GM12874 (cell line): ENCODE measurements around the gene CRACR2A.

Source experiments
- TF ChIP-seq, protein P1 (sequence below): IDR thresholded peaks from 2 replicates; pipeline ENCODE4 v1.5.1; 2011; ENCODE audit warnings: low read depth, mild to moderate bottlenecking, control low read depth, low read length, moderate library complexity; ENCODE audit not compliant: insufficient read depth

The CRACR2A gene

DNA sequence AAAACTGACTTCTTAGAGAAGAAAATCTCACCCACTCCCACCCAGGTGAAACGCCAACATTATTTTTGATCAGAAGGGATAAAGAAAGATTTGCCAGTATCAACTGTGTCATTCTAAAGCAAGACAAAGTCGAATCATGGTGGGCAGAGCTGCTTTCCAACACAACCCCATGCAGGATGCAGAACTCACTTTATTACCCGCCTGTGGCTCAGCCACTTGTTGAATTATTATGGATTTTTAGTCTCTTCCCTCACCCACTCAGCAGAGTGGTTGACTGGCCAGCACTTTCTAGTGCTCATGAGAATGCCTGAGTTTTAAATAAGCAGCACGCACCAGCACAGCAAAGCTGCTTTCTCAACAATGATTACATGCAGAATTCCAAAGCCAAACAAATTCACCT is 32.1 kb downstream of the CRACR2A start:
- TF ChIP-seq, protein P1, sequence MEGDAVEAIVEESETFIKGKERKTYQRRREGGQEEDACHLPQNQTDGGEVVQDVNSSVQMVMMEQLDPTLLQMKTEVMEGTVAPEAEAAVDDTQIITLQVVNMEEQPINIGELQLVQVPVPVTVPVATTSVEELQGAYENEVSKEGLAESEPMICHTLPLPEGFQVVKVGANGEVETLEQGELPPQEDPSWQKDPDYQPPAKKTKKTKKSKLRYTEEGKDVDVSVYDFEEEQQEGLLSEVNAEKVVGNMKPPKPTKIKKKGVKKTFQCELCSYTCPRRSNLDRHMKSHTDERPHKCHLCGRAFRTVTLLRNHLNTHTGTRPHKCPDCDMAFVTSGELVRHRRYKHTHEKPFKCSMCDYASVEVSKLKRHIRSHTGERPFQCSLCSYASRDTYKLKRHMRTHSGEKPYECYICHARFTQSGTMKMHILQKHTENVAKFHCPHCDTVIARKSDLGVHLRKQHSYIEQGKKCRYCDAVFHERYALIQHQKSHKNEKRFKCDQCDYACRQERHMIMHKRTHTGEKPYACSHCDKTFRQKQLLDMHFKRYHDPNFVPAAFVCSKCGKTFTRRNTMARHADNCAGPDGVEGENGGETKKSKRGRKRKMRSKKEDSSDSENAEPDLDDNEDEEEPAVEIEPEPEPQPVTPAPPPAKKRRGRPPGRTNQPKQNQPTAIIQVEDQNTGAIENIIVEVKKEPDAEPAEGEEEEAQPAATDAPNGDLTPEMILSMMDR: no peak

DNA sequence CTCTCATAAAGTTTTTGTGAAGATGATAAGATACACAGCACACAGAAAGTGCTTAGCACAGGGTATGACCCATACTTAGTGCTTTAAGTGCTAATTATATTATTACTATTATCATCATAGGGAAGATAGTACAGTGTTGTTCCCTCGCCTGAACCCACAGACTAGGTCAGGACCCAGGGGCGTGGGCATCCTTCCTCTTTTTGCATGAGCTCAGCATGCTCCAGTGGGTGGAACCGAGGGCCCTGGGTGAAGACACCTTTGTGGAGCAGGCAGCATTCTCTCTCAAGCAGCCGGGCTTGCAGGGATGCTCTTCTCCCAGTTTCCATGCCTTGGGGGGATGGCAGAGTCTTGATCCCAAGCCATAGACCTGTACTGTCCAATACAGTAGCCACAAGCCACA is 34.8 kb downstream of the CRACR2A start:
- TF ChIP-seq, protein P1: no peak

DNA sequence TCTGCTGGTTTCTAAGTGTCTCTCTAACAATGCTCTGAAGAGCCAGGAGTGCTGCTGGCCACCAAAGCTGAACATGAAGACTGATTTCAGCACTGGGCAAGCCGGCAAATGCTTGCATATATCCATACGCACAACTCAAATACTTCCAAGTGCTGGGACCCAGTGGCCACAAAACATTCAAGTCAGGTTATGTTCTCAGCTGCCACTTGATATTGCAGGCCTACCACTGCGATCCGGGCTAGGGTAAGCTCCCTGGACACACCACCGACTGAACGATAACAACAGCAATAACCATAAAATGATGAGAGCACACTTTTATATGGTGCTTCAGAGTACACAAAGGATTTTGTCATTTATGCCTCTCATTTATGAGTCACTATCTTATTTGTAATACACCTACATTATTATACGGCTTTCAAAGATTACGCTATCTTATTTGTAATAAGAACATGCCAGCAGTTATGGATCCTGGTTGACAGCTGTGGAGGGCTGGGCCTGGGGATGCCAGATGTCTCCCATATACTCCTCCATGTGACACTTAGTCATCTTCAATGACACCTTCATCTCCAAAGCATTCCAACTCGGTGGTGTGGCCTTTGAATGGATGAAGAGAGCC is 35.5 kb downstream of the CRACR2A start:
- TF ChIP-seq, protein P1: no peak

DNA sequence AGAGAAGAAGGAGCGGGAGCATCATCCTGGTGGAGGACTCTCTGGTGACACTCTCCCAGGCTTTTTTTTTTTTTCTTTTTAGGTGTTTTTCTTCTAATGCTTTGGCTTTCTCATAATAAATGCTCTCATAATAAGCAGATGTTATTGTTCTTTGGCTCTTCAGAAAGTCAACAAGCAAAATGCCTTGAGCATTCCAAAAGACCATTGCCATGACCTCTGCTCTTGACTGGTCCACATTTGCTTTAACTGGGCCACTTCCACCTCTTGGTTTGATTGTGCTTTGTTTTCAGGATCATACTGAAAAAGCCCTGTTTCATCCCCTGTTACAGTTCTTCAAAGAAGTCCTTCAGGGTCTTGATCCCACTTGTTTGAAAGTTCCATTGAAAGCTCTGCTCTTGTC is 36.9 kb downstream of the CRACR2A start:
- TF ChIP-seq, protein P1: no peak

DNA sequence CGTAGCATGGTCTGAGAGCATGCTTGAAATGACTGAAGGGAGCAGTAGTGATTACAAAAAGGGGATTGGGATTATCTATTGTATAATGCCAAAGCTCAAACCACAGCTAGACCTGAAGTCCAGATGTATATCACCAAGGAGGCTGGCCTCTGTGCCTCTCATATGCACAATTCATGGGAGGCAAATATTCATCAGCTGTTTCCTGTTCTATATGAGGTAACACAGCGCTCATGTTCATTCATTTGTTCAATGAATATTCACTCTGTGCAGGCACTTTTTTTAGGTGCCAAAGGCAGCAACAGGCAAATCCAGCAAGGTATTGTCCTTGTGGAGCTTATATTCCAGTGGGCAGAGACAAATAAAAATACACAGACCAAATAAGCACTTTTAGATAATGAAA is 39.0 kb downstream of the CRACR2A start:
- TF ChIP-seq, protein P1: no peak

DNA sequence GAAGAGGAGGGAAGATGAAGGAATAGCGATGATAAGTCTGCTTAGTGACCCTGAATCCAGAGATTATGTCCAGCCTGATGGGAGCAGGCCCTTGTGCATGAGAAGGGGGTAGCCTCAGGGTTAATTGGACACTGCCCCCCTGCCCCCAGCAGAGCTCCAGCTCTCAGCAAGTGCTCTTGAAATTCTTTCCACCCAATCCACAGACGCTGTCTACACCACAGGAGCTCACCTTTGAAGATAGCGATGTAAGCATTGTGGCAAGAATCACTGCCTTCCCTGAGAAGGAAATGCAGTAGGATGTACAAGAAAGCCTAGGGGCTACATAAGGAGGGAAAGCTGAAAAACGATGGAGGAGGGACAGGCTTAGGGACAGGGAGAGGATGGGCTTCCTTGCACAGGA is 39.4 kb downstream of the CRACR2A start:
- TF ChIP-seq, protein P1: no peak

DNA sequence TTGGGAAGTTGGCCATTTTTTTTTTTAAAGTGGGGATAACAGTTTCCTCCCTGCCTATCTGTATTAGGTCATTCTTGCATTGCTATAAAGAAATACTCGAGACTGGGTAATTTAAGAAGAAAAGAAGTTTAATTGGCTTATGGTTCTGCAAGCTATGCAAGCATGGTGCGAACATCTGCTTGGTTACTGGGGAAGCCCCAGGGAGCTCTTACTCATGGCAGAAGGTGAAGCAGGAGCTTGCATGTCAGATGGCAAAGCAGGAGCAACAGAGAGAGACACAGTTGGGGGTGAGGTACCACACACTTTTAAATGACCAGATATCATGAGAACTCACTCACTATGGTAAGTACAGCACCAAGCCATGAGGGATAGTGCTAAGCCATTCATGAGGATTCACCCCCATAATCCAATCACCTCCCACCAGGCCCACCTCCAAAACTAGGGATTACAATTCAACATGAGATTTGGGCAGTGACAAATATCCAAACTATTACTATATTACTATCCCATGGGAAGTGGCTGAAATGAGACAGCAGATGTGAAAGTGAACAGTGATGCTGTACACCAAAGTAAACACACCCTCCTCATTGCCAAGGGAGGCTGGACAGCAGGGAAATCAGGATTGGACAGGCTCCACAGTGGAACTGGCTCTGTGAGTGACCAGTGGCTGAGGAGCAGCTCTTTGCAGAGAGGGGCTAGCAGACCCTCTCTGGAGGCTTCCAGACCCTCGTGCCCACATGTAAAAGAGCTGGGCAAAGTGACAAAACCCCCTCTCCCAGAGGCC is 40.5 kb downstream of the CRACR2A start:
- TF ChIP-seq, protein P1: no peak
